Stimulated activated effector memory CD8-positive, alpha-beta T cell treated with anti-CD3 and anti-CD28 coated beads, Interleukin-12 subunit alpha, Interleukin-12 subunit beta, amount 100 ng/mL, for 72 hours (primary cell): ENCODE measurements around the gene RIBC1.
A peak's percentile ranks its signal among the peaks of the same experiment; 100 is the strongest.
"Not testable (repeated sequence)": the region's sequence is repeated elsewhere in the genome, so short reads cannot be mapped to it uniquely, and the experiment has no call there.

ENCODE experiments used
- ATAC-seq: fragments of 150-1000 bp; cut with Tn5 transposase; 2 replicates; pipeline ENCODE4 v1.10.0; 2021
- DNase-seq, 2 donors: peaks; one replicate each; pipeline ENCODE4 v3.0.0; 2021 to 2022; ENCODE audit warnings: low spot score in 2 of 2
- H3K27ac Mint-ChIP-seq: one replicate; pipeline ENCODE4 v1.8.0; 2022; ENCODE audit warnings: mild to moderate bottlenecking, mixed read lengths
- H3K36me3 Mint-ChIP-seq: one replicate; pipeline ENCODE4 v1.8.0; 2022; ENCODE audit warnings: mild to moderate bottlenecking, mixed read lengths
- H3K4me1 Mint-ChIP-seq: one replicate; pipeline ENCODE4 v1.8.0; 2022; ENCODE audit warnings: mixed read lengths
- H3K4me3 Mint-ChIP-seq: one replicate; pipeline ENCODE4 v1.8.0; 2022; ENCODE audit warnings: mild to moderate bottlenecking, mixed read lengths
- H3K9me3 Mint-ChIP-seq: one replicate; pipeline ENCODE4 v1.8.0; 2022; ENCODE audit warnings: mixed read lengths

The RIBC1 gene

DNA sequence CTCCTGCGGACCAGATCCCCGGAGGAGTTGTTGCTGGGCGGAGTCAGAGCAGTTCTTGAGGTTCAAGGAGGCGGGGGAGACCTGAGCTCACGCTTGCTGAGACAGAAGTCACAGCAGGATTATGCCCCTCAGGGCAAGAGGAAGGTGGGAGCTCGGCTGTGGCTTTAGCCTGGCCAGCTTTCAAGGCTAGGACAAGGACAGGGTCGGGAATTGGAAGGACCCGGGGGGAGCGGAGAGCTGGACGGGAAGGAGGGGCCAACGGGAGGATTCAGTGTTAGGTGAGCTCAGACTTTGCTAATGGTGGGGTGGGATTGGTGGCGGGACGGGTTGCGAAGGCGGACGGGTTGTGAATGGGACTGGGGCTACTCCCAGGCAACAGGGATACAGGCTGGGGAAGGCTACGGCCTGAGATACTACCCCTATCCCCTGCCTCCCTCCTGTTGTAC, at the start of gene RIBC1:
TSS of gene RIBC1 (plus strand) at position 13 of the 446 bp plus-strand sequence. CDS start 3,404 bp downstream, outside the sequence.
- DNase-seq: no peak
- no peaks in the 10 kb centered on the region for H3K9me3 Mint-ChIP-seq
- no peak for ATAC-seq

DNA sequence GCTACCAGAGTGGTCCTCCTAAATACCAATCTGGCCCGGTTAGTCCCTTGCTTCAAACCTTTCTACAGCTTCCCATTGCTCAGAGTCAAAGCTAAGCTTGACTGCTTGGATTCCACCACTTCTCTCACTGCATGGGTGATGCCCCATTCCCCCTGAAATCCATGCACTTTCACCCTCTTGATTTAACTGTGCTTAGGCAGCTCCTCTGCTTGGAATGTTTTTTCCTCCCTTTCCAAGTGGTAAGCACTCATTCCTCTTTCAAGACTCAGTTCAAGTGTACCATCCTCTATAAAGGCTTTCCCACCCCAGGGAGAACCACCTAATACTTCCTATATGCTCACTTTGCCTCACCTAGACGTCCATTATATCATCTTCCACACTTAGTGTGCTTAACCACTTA, 49.4 kb upstream of the RIBC1 start:
- no peak for DNase-seq
- ATAC-seq: no peak
- H3K9me3 Mint-ChIP-seq: no peaks in the 10 kb centered on the region
- no peak overlapping the region for H3K27ac Mint-ChIP-seq
- H3K4me1 Mint-ChIP-seq: peaks cover 6% of the 10 kb centered on the region
- H3K36me3 Mint-ChIP-seq: peaks cover 4% of the 10 kb centered on the region
- no peak overlapping the region for H3K4me3 Mint-ChIP-seq

More for the DNA sequence above, at the start of gene RIBC1:
- Mint-ChIP-seq H3K4me1 (peaks cover 7% of the 10 kb centered on the region), H3K4me3 (peak within 1 kb of the TSS; percentile 88), H3K27ac (peak within 1 kb of the TSS; percentile 94), H3K36me3 (peaks cover 46% of the 10 kb centered on the region)

DNA sequence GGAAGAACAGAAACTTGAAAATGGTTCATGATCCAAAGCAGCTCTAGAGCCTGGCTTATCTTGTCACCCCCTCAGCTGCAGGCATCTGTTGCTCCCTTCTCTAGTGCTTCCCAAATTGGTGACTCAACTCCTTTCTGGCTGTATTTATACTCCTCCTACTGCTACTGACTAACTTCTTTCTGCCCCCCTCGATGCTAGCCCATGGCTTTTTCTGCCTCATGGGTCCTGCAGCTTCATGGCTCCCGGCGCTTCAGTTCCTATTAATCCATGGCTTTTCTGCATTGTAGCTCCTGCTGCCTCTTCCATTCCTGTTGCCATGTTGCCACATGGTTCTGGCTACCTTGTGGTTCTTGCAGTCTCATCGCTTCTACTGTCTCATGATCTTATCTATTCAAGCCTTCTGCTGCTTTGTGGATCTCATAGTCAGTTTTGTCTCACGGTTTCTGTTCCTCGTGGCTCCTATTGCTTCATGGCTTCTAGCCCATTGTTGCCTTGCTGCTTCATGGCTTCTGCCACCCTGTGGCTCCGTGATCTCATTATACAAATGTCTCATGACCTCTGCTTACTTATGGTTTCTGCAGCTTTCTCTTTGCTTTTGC, 48.4 kb upstream of the RIBC1 start:
- no peak overlapping the region for H3K4me3 Mint-ChIP-seq
- H3K4me1 Mint-ChIP-seq: peaks cover 6% of the 10 kb centered on the region
- ATAC-seq (no peak), DNase-seq (no peak)
- H3K27ac Mint-ChIP-seq: no peak overlapping the region
- peaks cover 14% of the 10 kb centered on the region for H3K36me3 Mint-ChIP-seq
- no peaks in the 10 kb centered on the region for H3K9me3 Mint-ChIP-seq

DNA sequence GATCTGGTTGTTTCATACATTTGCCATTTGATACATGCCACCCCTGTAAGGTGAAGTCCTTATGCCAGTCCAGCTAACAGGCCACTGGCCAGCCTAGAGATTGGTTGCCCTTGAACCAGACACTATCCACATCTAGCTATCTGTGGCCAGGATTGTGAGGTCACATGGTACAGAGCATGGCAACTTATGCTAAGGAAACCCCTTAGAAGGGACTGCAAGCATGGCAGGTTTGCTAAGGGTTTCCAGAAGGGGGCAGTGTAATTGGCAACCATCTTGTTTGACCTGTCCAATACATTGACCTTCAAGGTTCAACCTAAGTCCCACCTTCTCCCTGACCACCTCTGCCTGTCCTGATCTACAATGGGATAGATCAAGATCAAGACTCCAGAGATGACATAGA, 47.8 kb upstream of the RIBC1 start:
- no peak for DNase-seq
- ATAC-seq: no peak
- H3K36me3 Mint-ChIP-seq: peaks cover 20% of the 10 kb centered on the region
- H3K4me1 Mint-ChIP-seq: peaks cover 6% of the 10 kb centered on the region
- no peak overlapping the region for H3K27ac Mint-ChIP-seq
- H3K4me3 Mint-ChIP-seq: no peak overlapping the region
- H3K9me3 Mint-ChIP-seq: no peaks in the 10 kb centered on the region

- Mint-ChIP-seq H3K9me3 (no peaks in the 10 kb centered on the region), H3K4me1 (no peaks in the 10 kb centered on the region), H3K27ac (peak overlapping the region; percentile 82), H3K4me3 (no peak overlapping the region), H3K36me3 (peaks cover 38% of the 10 kb centered on the region)
- DNase-seq (no peak), ATAC-seq (no peak)
Measured at GRCh38 chrX:53376888-53377287, 45.8 kb upstream of the RIBC1 start.

DNA sequence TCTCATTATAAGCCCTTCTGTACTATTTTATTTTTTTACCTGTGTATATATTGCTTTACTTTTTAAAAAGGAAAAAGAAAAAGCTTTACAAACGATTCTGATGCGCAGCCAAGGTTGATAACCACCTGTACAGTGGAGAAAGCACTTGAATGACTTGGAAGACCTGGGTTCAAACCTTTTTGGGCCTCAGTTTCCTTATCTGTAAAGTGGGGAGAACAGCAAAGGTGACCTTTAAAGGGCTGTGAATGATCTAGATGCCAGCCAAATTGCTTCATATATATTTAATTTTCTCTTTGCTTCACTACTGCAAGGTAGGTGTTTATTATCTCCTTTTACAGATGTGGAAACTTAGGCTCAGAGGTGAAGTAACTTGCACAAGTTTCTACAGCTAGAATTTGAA, 45.2 kb upstream of the RIBC1 start:
- DNase-seq (no peak), ATAC-seq (no peak)
- H3K9me3 Mint-ChIP-seq: no peaks in the 10 kb centered on the region
- no peaks in the 10 kb centered on the region for H3K4me1 Mint-ChIP-seq
- H3K36me3 Mint-ChIP-seq: peaks cover 44% of the 10 kb centered on the region
- no peak overlapping the region for H3K4me3 Mint-ChIP-seq
- no peak overlapping the region for H3K27ac Mint-ChIP-seq

DNA sequence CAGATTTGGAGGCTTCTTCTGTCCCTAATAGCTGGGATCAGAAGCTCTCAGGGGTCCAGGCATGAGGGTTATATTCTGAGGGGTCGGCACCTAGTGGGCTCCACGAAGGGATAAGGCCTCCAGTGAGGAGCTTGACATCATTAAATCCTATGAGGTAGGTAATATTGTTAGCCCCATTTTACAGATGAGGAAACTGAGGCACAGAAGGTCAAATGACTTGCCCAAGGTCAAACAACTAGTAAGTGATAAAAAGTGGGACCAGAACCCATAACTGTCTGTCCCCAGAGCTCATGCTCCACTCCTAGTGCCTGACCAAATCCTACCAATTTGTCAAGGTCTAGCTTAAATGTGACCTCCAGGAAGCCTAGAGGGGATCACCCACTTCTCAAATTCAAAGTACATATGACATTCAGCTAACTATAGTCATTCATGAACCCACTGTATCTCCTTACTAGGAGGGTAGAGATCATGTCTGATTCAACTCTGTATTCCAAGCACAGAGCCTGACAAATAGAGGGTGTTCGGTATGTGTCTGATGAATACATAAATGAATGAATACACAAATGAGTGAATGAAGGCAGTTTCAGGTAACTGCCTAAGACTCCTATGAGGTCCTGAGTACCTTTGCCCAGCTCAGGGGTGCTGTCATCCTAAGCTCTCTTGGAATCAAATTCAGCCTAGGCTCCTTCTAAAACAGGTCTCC, 43.5 kb upstream of the RIBC1 start:
- Mint-ChIP-seq H3K27ac (no peak overlapping the region), H3K9me3 (no peaks in the 10 kb centered on the region), H3K4me3 (no peak overlapping the region), H3K4me1 (no peaks in the 10 kb centered on the region), H3K36me3 (peaks cover 57% of the 10 kb centered on the region)
- peak; percentile 79 for ATAC-seq
- no peak for DNase-seq

DNA sequence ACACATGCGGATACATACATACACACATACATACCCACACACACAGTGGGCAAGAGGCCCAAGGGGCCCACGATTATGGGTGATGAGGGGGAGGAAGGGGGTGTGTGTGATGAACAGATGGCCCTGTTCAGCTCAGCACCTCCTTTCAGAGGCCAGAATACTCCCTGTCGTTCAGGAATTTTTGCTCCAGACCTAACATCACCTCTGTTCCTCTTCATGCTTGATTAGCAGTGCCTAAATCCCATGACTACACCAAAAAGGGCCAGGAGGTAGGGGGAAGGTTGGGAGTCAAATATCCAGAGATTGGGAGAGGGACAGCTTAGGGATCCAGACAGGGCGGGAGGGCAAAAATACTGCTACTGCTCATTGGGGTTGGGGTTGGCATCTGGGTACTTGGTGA, 42.9 kb upstream of the RIBC1 start:
- ATAC-seq (no peak), DNase-seq (no peak)
- H3K4me1 Mint-ChIP-seq: no peaks in the 10 kb centered on the region
- H3K9me3 Mint-ChIP-seq: no peaks in the 10 kb centered on the region
- no peak overlapping the region for H3K27ac Mint-ChIP-seq
- peaks cover 63% of the 10 kb centered on the region for H3K36me3 Mint-ChIP-seq
- no peak overlapping the region for H3K4me3 Mint-ChIP-seq

- no peak for ATAC-seq
- Mint-ChIP-seq H3K9me3 (no peaks in the 10 kb centered on the region), H3K4me3 (no peak overlapping the region), H3K36me3 (peaks cover 94% of the 10 kb centered on the region), H3K27ac (no peak overlapping the region), H3K4me1 (no peaks in the 10 kb centered on the region)
- DNase-seq: no peak
Measured at GRCh38 chrX:53383376-53384076, 39.1 kb upstream of the RIBC1 start.

DNA sequence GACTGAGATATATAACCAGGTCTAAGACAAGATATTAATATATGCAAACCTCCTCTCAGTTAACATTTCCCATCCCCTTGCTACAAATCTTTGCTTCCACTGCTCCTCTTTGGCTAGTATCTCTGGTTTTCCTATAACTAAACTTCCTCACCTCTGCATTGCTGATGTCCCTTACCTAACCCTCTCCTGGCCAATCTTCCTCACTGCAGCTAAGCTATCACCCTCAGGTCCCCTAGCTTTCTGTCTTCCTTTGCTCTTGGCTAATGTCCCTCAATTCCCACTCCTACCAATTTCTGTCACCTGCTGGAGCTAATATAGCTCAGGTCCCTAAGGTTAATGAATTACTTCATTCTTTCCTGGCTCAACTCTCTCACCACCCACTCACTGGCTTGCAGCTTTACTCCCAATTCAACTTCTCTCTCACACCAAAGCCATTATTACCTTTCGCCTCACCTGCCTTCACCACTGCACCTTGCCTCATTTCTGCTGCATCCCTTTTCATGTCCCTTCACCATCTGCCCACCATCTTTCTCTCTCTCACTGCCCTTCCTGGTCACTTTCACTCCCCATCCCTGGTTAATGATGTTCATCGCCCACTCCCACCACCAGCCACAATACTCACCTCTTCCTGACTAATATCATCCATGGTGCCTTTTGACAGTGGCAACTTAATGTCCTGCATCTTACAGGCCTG, 26.9 kb upstream of the RIBC1 start:
- ATAC-seq (no peak), DNase-seq (no peak)
- no peaks in the 10 kb centered on the region for H3K9me3 Mint-ChIP-seq
- H3K27ac Mint-ChIP-seq: peak overlapping the region; percentile 50
- no peaks in the 10 kb centered on the region for H3K4me1 Mint-ChIP-seq
- no peak overlapping the region for H3K4me3 Mint-ChIP-seq
- peaks cover 96% of the 10 kb centered on the region for H3K36me3 Mint-ChIP-seq

DNA sequence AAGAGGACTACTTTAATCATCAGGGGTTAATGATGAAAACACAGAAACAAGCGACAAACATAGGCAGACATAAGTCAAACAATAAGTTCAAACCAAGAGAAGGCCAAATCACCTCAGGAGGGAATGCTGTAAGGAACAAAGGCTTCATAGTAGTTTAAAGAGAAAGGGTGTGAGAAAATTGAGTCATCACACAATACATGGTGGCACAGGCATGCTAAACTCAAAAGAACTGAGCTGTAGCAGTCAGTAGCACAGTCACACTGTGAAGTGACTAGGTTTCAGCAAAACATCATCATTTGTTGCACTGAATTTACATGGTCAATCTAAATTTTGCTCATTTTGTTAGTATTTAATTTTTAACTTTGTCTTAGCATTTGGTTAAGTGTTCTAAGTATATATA, 24.5 kb upstream of the RIBC1 start:
- Mint-ChIP-seq H3K9me3 (no peaks in the 10 kb centered on the region), H3K27ac (no peak overlapping the region), H3K4me1 (no peaks in the 10 kb centered on the region), H3K36me3 (peaks cover 96% of the 10 kb centered on the region), H3K4me3 (no peak overlapping the region)
- ATAC-seq (peak; percentile 57), DNase-seq (no peak)

GRCh38 chrX:53403535-53403934, 19.1 kb upstream of the RIBC1 start:
- no peaks in the 10 kb centered on the region for H3K4me1 Mint-ChIP-seq
- H3K36me3 Mint-ChIP-seq: peaks cover 94% of the 10 kb centered on the region
- no peak overlapping the region for H3K4me3 Mint-ChIP-seq
- no peak for DNase-seq
- peak overlapping the region; percentile 35 for H3K27ac Mint-ChIP-seq
- H3K9me3 Mint-ChIP-seq: no peaks in the 10 kb centered on the region
- no peak for ATAC-seq

DNA sequence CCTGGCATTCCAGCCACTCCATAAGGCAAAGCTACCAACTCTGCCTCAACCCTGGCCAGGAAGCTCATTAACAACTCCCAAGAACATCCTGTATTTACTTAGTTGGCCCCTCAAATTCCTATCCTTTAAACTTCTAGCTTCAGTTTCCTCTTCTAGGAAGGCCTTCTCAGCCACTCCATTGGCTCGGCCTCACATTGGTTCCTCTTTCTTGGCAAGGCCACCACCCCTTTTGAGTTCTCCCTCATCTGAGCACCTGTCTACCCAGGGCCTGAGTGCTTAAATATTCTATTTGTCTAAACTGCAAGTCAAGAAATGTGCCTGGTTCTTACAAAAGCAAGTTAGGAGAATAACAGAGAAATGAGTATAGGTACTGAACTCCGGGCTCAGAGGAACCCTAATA, 10.2 kb upstream of the RIBC1 start:
- Mint-ChIP-seq H3K4me3 (no peak overlapping the region), H3K4me1 (no peaks in the 10 kb centered on the region), H3K36me3 (peaks cover 99% of the 10 kb centered on the region), H3K9me3 (no peaks in the 10 kb centered on the region), H3K27ac (no peak overlapping the region)
- no peak for ATAC-seq
- no peak for DNase-seq

DNA sequence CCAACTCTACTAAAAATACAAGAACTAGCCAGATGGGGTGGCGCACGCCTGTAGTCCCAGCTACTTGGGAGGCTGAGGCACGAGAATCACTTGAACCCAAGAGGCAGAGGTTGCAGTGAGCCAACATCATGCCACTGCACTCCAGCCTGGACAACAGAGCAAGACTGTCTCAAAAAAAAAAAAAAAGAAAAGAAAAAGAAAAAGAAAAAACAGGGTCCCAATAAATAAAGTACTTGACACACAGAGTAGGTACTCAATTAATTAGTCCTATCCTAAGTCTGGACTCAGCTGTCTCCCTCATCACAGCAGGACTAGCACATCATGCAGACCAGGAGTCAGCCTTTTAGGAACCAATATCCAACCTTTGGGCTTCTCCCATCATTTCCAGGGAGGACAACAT, 2.3 kb upstream of the RIBC1 start:
- Mint-ChIP-seq H3K4me3 (peak overlapping the region; percentile 88), H3K27ac (peak overlapping the region; percentile 94), H3K36me3 (peaks cover 67% of the 10 kb centered on the region)
- not testable (repeated sequence) for H3K9me3 Mint-ChIP-seq, H3K4me1 Mint-ChIP-seq, DNase-seq, ATAC-seq

- Mint-ChIP-seq H3K36me3 (peaks cover 59% of the 10 kb centered on the region), H3K9me3 (no peaks in the 10 kb centered on the region), H3K27ac (peak overlapping the region; percentile 94), H3K4me1 (peaks cover 7% of the 10 kb centered on the region), H3K4me3 (peak overlapping the region; percentile 88)
- DNase-seq (no peak), ATAC-seq (no peak)
Measured at GRCh38 chrX:53421125-53421524, 1.5 kb upstream of the RIBC1 start.
